HG03097 (cell line): Measurements from ENCODE around the gene NHLH1.
"Not testable (repeated sequence)": the region's sequence is repeated elsewhere in the genome, so short reads cannot be mapped to it uniquely, and the experiment has no call there.

ENCODE experiments used
- ATAC-seq: cut with Tn5 transposase; IDR thresholded peaks from one replicate; pipeline ENCODE4 v1.9.1; 2021; ENCODE audit not compliant: unreplicated experiment, low FRiP score

NHLH1 gene

DNA sequence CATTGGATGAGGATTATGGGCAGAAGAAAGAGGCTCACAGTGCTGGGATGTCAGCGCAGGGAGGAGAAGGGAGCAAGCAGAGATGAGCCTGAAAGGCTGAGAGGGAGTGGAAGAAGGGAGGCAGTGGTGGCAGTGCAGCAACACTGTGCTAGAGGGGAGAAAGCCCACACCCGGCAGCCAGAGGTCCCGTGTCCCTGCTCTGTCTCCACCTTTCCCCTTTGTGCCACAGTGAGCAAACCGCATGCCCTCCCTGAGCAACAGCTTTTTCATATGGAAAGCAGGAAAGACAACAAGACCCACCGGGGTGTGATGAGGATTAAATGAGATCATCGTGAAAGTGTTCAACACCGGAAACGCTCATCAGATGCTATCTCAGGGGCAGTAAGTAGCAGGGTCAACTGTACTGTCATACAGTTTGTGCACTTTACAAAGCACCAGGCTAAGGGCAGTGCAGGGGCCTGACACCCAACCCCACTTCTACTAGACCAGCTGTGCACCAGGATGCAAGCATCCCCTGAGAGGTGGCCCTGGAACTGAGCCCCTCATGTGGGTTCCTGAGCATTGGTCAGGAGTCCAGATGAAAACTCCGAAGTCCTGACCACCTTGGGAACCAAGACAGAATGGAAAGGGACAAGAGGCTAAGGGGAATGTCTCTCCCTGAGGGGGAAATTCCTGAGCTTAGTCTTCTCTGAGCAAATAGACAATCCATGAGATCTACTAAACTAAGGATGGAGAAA lies 9.1 kb downstream of the NHLH1 start:
- ATAC-seq: no peak

DNA sequence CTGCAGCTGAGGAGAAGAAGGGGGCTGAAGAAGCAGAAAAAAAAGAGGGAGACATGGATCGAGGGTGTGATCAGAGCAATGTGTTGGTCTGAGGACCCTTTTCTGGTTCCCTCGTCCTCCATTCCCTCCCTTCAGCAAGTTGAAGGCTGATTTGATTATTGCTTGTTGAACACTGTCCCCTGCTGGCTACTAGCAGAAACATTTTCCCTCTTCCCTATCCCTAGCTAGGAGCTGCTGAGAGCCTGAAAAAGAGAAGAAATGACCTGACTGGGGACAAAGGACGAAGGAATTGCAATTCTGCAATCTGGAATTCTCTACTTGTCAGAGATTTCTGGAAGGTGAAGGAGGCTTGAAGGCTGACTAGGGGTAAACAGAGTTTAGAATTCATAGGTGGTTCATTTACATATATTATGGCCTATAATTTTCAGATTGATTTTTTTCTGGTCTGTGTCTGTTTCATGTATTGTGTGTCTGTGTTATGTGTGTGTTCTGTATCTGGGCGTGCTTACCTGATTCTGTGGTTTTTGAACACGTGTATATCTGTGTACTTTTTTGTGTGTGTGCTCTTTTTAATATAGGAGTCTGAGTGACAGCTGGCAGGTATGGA lies 9.8 kb downstream of the NHLH1 start:
- no peak for ATAC-seq

DNA sequence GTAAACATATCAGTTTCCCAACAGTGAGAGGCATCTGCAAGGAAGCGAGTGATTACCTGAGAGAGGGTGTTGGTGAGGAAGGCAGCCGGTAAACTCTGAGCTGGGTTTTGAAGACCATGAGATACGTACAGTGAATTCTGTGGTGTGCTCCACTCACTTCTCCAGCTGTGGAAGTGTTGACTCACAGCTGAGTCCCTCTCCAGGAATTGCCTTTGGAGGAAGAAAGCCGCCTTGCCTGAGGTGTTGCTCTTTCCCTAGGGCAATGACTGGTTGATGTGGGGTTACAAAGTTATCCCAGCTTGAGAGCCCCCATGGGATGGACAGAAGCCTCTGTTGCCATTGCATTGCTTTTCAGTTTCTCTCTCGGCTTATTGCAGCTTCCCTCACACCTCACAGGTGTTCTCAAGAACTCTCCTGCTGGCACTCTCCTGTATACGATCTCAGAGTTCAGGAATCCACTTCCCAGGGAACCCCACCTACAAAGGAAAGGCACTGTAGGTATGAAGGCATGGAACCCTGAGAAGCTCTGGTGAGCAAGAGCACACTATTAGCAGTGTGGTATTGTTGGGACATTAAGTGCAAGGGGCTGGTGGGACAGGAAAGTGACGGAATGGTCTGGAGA lies 10.8 kb downstream of the NHLH1 start:
- ATAC-seq: no peak

DNA sequence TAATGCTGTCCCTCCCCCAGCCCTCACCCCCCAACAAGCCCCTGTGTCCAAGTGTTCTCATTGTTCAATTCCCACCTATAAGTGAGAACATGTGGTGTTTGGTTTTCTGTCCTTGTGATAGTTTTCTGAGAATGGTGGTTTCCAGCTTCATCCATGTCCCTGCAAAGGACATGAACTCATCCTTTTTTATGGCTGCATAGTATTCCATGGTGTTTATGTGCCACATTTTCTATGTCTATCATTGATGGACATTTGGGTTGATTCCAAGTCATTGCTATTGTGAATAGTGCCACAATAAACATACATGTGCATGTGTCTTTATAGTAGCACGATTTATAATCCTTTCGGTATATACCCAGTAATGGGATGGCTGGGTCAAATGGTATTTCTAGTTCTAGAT lies 17.9 kb downstream of the NHLH1 start:
- ATAC-seq: not testable (repeated sequence)

DNA sequence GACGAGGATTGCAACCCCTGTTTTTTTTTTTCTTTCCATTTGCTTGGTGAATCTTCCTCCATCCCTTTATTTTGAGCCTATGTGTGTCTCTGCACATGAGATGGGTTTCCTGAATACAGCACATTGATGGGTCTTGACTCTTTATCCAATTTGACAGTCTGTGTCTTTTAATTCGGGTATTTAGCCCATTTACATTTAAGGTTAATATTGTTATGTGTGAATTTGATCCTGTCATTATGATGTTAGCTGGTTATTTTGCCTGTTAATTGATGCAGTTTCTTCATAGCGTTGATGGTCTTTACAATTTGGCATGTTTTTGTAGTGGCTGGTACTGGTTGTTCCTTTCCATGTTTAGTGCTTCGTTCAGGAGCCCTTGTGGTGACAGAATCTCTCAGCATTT lies 21.5 kb downstream of the NHLH1 start:
- ATAC-seq: not testable (repeated sequence)

DNA sequence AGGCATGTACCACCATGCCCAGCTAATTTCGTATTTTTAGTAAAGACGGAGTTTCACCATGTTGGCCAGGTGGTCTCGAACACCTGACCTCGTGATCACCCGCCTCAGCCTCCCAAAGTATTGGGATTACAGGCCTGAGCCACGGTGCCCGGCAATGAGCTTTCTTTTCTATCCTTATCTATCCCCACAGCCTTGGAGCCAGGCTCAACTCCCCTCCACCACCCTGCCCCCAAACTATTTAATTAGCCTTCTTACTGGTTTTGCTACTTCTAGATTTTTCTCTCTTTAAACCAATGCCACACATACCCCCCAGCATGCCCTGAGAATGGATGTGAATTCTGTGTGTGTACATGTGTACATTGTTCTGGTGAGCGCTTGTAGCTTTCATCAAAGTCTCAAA lies 27.8 kb downstream of the NHLH1 start:
- no peak for ATAC-seq

DNA sequence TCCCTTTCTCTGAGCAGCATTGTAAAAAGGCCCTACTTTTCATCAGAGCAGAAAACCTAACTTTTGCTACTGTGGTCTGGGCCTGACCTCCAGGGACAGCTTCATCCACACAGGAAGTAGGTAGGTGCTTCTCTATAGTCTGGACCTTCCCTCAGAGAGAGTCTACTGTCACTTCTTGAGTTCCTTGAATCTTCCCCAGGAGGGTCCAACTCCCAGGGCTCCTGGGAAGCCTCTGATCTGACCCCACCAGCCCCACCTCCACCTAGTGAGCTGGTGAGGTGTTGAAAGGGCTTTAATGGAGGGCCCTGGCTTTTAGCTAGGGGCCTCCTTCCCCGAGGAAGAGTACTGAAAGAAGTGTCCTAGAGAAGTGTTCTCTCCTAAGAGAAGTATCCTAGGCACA lies 30.8 kb downstream of the NHLH1 start:
- no peak for ATAC-seq

DNA sequence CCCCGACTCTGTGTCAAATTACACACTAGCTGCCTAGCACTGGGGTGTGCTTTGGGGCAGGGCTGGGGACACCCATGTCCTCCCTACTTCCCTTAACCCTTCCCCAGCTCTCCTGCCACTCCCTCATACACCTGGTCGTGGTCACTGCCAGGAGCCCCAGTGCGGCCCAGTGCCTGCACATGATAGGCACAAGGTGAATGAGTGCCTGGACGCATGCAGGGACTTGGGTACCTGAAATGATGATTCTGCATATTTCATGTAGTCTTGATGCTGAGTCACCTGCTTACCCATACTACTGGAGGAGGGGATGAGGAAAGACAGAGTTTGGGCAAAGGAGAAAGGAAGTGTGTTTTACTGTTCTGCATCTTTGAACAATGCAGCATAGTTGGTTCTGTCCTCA lies 32.0 kb downstream of the NHLH1 start:
- ATAC-seq: no peak

DNA sequence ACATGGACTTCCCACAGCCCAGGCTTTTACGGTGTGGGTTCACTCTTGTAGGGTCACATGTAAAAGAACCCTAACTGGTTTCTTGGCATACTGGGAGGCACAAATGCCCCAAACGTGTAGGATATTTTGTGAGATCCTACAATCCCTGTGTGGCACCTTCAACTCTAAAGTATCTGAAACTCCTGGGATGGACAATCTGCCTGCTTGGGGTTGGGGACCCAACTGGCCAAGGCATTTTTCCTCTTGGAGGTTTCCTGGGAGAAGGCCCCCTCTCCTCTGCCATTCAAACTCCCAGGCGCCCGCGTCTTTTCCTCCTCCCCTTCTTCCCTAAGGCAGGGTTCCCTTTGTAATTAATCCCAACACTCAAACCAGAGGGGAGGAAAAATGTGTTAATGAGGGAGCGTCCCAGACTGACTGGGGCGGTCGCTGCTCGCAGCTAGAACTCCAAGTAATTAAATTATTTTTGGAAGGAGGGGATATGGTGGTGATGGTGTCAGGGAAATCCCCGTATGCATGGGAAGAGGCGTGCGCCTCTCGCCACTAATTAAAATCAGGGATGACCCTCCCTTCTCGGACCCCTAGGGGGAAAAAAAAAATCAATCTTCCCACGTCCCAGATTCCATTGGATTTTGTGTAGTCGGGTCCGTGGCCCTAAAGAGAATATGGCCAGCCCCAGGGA lies 32.8 kb downstream of the NHLH1 start:
- ATAC-seq: no peak

DNA sequence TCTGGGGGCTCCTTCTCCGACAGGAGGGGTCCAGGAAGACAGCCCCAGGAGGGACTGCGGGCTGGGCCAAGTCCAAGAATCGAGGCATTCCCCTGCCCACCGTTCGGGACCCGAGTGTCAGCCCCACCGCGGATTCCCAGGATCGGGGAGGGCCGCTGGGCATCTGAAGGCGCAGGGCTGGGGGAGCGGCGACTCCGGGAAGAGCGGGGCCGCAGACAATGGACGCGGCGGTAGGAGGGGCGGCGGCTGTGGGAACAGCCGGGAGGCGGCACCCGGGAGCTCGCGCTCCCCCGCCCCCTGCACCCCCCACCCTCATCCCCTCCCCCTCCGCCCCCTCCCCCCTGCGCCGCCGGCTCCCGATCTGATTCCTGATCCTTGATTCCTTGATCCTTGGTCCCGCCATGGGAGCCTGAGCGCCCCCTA lies 33.4 kb downstream of the NHLH1 start, which contains the start of gene VANGL2:
TSS of gene VANGL2 (plus strand) at position 342 of the 423 bp plus-strand sequence. CDS start 15,274 bp downstream, outside the sequence.
- no peak for ATAC-seq

DNA sequence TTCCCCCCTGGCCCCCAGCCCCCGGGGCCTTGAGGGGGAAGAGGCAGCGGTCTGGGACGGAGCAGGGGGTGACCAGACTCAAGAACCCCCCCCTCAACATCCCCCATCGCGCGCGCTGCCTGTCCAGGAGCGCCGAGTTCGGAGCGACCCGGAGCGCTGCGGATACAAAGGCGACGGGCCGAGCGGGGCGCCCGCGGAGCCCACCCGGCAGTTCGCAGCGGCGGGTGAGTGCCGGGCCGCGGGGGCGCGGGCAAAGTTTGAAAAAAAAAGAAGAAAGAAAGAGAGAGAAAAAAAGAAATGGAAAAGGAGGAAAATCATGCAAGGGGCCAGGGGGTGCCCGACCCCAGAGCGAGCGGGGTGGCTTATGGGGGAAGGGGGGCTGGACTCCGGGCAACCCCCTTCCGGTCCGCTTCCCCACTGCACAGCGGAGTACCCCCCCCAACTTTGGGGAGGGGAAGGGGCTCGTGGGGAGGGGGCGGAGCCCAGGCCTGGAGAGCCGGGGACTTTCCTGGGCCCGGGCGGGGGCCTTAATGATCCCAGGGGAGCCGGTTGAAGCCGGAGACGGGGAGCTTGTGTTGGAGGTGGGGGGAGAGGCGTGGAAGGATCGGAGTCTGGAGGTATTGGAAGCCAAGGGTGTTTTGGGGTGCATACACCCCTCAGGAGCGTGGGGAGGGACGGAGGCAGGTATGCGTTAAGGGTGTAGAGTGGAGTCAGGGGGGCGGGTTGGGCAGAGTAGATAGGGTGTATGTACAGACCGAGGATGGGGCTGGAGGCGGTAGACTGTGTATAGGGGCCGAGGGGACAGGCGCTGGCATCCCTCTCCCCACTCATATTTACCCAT lies 34.0 kb downstream of the NHLH1 start:
- ATAC-seq: no peak

DNA sequence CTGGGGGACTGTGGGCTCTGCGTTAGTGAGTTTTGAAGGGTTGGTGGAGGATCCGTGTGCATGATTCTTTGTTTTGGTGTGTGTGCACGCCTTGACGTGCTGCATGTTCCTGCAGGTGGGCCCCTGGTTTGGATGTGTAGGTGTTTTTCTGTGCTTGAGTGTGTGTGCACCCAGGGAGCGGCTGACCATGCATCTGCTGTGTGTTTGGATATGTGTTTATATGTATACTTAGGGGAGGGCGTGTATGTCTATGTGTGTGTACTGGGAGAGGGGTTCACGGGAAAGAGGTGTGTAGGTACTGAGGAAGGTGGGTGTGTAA lies 34.6 kb downstream of the NHLH1 start:
- no peak for ATAC-seq

DNA sequence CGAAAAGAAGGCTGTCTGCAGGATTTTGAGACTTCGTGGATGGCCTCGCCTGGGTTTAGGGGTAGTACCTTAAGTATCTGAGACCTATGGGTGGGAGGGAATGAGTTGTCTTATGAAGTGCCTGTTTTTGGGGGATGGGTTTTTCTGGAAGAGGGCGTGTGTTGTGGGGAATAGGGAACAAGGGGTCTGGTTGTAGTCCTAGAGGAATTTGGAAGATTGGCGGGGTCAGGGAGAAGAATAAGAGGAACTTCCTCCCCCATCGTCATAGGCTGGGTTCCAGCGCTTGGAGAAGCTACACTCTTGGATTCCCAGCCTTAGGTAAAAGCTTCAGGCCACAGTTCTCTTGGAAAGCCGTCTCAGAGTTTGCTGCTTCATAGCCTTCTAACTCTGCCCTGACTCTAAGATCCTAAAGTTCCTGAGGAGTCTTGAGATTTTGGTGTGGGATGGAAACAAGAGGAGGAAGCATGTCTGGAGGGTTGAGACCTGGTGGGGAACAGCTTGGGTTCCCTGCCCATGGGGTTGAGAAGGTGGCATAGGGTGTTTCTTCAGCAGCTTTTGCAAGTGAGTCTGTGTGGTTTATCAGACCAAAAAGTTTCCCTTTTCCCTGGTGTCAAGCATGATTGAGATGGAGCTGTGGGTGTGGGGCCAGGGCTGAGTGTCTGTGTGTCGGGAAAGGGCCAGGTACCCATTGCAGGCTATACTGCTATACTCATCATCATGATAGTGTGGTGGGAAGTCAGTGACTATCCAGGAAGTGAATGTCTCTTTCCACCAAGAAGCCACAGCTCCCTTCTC lies 35.3 kb downstream of the NHLH1 start:
- no peak for ATAC-seq

DNA sequence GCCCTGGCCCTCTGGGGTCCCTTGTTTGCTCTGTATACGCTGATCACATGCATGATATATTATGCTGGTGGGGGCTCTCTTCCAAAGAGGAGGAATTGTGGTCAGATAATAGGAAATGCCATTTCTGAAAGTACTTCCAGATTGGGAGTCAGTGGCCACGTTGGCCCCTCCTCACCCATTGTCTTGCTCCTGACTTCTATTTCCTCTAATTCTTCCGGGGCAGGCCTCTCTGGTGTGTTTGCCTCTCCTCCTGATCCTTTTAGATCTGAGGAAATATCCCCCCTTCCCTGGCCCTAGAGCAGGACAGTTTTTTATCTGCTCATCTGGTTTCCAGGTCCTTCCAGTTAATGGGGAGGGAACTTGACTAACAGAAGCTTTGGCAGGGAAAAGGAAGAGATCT lies 36.4 kb downstream of the NHLH1 start:
- ATAC-seq: no peak

DNA sequence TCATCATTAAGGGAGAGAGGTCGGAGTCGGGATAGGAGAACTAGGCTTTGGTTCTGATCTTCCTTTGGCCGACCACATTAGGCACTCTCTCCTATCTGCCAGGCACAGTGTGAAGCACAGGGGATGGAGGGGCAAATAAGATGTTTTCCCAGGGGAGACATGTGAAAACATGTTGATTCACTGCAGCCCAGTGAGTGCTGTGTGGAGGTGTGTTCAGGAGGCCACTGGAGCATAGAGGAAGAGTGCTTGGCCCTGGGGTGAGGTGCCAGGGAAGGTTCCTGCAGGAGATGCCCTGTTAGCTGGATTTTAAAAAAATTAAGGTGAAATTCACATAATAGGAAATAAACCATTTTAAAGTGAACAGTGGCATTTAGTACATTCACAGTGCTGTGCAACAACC lies 37.2 kb downstream of the NHLH1 start:
- ATAC-seq: no peak

DNA sequence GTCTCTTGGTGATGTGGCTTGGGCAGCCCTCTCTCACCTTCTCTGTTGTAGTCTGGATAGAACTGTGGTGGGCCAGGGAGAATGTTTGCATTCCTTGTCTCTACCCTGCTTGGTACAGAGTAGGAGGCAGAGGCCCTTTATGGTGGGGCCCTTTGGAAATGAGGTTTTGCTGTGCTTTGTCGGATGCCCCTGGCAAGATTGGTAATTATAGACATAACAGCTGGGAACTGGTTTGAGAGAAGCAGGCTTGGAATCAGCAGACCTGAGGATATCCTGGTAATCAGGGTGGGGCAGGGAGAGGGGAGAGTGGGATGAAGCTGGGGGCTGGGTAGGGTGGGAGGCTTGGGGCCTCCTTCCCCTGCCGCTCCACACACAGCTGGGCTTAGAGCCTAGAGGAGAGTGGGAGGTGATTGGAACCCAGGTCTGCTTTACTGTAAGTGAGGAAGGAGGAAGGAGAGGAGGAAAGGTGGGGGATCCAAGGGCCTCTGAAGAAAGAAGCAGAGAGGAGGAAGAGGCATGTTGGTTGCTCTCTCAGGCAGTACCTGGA lies 38.5 kb downstream of the NHLH1 start:
- no peak for ATAC-seq

DNA sequence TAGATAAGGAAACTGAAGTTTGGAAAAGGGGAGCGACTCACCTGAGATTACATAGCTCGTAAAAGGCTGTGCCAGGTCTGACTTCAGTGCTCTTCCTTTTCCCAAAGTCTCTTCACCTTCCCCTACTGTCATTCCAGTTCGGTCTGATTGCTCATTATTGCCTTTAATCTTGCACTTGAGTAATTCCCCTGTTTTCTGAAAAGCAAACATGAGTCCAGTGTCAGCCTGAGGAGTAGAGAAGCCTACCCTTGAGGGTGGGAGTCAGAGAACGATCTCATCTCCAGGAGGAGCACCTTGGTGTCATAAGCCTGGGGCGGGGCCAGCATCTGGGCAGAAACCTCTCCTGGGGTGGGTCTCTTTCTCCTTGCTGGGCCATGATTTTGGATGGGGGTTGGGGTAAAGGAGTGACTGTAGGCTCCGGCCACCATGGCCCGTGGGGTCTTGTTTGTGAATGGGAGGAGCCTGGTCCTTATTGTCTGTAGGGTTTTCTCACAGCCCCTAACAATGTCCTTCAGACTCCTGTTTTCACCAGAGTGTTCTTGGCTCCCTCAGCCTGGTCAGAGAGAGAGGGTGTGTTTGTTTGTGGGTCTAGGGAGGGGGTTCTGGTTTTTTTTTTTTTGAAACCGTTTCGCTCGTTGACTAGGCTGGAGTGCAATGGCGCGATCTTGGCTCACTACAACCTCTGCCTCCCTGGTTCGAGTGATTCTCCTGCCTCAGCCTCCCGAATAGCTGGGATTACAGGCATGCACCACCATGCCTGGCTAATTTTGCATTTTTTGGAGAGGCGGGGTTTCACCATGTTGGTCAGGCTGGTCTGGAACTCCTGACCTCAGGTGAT lies 39.5 kb downstream of the NHLH1 start:
- ATAC-seq: no peak
